Mucosa of stomach (tissue), 1 donor: ENCODE measurements around the gene PTPN4.
"Not testable (repeated sequence)": the region's sequence is repeated elsewhere in the genome, so short reads cannot be mapped to it uniquely, and the experiment has no call there.

ENCODE experiments used
- H3K27me3 ChIP-seq: one replicate; pipeline ENCODE4 v1.7.0; 2013; ENCODE audit warnings: mild to moderate bottlenecking, low read length; ENCODE audit not compliant: control insufficient read depth, insufficient read depth
- H3K36me3 ChIP-seq: one replicate; pipeline ENCODE4 v1.7.0; 2013; ENCODE audit warnings: low read length; ENCODE audit not compliant: control insufficient read depth, insufficient read depth
- H3K4me1 ChIP-seq: one replicate; pipeline ENCODE4 v1.7.0; 2013; ENCODE audit warnings: mild to moderate bottlenecking, low read length; ENCODE audit not compliant: control insufficient read depth, insufficient read depth
- H3K4me3 ChIP-seq: one replicate; pipeline ENCODE4 v1.7.0; 2013; ENCODE audit warnings: low read length
- H3K9ac ChIP-seq: one replicate; pipeline ENCODE4 v1.7.0; 2013; ENCODE audit warnings: mild to moderate bottlenecking, low read length, moderate library complexity
- H3K9me3 ChIP-seq: one replicate; pipeline ENCODE4 v1.7.0; 2013; ENCODE audit warnings: mild to moderate bottlenecking, low read length, moderate library complexity; ENCODE audit not compliant: control insufficient read depth
- donor health status: Pancreatic carcinoma.

Gene PTPN4

GRCh38 chr2:120022505-120022904 is 262.8 kb downstream of the PTPN4 start:
- H3K9ac ChIP-seq, H3K4me3 ChIP-seq, H3K36me3 ChIP-seq, H3K4me1 ChIP-seq, H3K27me3 ChIP-seq, H3K9me3 ChIP-seq: not testable (repeated sequence)

- Histone ChIP-seq H3K9ac (no peak overlapping the region), H3K27me3 (no peaks in the 10 kb centered on the region), H3K4me3 (no peak overlapping the region), H3K9me3 (no peaks in the 10 kb centered on the region), H3K4me1 (no peaks in the 10 kb centered on the region), H3K36me3 (no peaks in the 10 kb centered on the region)
Observed at GRCh38 chr2:120026890-120027289, 267.2 kb downstream of the PTPN4 start.

GRCh38 chr2:120028795-120029194 is 269.1 kb downstream of the PTPN4 start:
- no peaks in the 10 kb centered on the region for H3K4me1 ChIP-seq
- no peaks in the 10 kb centered on the region for H3K36me3 ChIP-seq
- no peak overlapping the region for H3K4me3 ChIP-seq
- H3K9ac ChIP-seq: no peak overlapping the region
- H3K27me3 ChIP-seq: no peaks in the 10 kb centered on the region
- no peaks in the 10 kb centered on the region for H3K9me3 ChIP-seq

GRCh38 chr2:120029672-120030640 is 270.2 kb downstream of the PTPN4 start:
- no peaks in the 10 kb centered on the region for H3K9me3 ChIP-seq
- H3K9ac ChIP-seq: no peak overlapping the region
- H3K4me3 ChIP-seq: no peak overlapping the region
- H3K27me3 ChIP-seq: no peaks in the 10 kb centered on the region
- H3K4me1 ChIP-seq: no peaks in the 10 kb centered on the region
- H3K36me3 ChIP-seq: no peaks in the 10 kb centered on the region

GRCh38 chr2:120032297-120032696 is 272.6 kb downstream of the PTPN4 start:
- H3K9ac ChIP-seq: no peak overlapping the region
- H3K4me3 ChIP-seq: no peak overlapping the region
- no peaks in the 10 kb centered on the region for H3K36me3 ChIP-seq
- no peaks in the 10 kb centered on the region for H3K4me1 ChIP-seq
- H3K9me3 ChIP-seq: no peaks in the 10 kb centered on the region
- no peaks in the 10 kb centered on the region for H3K27me3 ChIP-seq
